Activated T-helper 1 cell treated with Interleukin-2 at 50 U/mL for 16 hours (primary cell): ENCODE measurements around the gene CELSR1.

Experiments used
- DNase-seq: peaks from one replicate; pipeline ENCODE4 v3.0.0-alpha.2; 2020; ENCODE audit warnings: low read depth

CELSR1 gene

DNA sequence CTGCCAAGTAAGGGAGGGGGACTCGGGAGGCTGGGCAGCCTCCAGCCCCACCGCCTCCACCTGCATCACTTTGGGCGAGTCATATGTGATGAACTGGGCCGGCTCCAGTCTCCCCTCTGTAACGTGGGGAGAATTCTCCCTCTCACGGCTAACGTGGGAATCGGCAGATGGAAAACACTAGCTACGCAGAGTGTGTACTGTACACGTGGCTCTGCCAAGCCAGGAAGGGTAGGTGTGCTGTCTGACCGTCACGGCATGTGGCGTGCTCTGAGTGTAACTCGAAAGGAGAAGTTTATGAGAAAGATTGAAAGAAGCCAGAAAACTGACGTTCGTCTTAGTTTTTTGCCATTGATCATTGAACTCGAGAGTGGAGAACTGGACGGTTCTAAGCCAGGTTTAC, 188.2 kb downstream of the CELSR1 start:
- no peak for DNase-seq

DNA sequence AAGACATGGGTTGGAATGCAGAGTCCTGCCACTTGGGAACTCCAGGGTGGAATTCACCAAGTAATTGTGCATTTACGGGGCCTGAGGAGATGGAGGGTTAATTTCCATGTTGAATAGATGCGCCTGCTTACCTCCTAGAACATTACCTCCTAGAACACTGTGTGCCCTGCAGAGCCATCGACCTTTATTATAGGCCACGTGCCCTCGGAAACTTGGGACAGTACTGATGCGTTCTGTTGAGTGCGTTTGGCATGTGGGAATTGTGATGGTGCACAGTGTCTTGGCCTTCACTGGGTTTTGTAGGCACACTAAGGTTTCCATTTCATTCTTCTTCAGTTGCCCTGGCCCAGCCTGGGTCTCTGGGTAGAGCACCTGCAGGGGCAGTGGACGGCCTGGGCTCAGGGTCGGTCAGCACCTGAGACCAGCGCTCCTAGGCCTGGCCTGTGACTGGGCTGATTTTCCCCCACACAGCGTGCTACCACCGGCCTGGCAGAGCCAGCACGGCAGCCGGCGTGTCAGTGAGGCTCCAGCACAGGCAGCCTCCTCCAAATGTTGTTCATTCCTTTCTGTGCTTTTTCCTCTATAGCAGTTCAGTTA, 189.2 kb downstream of the CELSR1 start:
- no peak for DNase-seq

DNA sequence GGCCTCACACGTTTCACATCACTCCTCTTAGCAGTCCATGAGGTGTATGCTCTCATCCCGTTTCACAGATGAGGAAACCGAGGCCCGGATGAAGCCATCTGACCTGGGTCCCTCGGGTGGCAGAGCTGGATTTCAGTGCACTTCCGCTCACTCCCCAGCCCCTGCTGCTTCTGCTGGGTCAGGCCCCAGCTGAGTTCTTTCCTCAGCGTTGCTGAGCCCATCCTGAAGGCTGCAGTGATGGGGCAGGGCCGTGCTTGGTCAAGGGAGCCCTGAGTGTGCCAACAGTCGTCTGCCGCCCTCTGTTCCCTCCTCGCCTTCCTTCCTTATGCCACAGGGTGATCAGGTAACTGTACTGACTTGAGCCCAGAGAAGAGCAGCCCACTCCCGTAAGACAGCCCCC, 189.8 kb downstream of the CELSR1 start:
- no peak for DNase-seq

DNA sequence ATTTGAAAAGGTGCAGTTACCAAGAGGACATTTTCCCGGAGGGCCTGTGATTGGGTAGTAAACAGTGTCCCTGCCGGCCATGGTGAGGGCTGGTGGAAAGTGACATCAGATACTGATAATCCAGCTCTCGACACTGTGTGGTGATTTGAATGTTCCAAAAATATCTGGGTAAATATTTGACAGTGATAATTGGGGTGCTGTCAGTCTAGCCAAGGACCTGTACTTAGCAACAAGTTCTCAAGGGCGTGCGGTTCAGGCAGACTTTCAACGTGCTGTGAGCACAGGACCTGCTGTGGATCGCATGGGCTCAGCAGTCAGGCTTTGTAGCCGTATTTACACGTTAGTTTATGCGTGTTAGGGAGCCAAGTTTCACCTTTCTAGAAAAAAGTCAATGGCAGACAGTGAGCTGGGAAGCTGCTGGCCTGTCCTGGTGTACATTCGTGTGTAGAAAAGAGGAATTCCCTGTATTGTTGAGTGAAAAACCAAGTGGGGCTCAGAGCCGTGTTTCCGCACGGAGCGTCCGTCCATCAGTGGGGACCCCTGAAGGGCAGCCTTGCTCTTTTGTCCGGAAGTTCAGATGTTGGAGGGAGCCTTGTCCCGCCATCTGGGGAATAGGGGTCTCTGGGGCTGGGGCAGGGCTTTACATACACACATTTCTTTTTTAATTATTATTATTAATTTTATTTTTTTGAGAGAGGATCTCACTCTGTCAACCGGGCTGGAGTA, 190.6 kb downstream of the CELSR1 start:
- DNase-seq: no peak

DNA sequence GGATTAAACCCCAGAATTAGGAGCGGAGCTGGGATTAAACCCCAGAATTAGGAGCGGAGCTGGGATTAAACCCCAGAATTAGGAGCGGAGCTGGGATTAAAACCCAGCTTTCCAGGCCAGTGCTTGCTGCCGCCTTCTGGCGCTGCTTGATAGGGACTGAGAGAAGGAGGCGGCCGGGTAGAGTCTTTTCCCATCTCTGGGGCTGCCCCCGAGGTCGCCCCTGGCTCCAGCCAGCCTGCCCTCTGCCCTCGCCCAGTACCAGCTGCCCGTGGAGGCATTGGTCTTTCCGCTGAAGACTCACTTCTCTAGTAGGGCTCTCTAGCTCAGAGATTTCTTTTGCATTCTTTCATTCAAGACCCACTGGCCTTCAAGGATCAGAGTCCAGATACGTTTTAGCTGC, 196.7 kb downstream of the CELSR1 start:
- no peak for DNase-seq

DNA sequence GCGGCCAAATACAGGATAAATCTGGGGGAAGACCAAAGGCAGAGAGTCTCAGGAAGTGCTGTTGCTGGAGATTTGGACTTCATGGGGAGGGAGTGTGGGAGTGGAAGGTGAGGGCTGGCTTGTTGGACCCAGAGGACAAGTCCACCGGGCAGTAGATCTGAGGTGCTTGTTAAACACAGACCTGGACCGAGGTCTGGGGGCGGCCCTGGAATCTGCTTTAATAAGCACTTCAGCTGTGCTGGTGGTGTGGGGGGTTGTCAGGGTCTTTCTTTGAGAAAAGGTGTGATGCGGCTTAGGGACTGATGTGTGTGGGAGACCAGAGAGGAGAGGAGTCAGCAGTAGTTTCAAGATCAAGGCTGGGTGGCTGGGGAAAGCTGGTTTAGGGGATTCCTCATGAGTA, 197.5 kb downstream of the CELSR1 start:
- DNase-seq: no peak

DNA sequence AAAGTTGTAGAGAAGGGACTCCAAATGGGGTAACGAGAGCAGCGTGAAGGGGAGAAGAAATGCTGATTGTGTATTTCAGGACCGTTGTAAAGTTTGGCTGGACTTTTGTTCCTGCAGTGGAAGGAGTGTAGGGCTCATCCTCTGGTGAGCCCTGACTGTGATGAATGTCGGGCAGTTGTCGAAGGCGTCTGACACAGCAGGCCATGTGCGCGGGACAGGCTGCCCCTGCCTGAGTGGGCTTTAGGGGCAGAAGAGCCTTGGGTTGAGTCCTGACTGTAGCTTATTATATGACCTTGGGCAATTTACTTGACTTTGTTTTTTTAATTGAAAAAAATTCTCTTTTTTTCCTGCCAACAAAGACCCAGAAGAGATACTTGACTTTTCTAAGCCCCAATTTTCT, 198.8 kb downstream of the CELSR1 start:
- no peak for DNase-seq

DNA sequence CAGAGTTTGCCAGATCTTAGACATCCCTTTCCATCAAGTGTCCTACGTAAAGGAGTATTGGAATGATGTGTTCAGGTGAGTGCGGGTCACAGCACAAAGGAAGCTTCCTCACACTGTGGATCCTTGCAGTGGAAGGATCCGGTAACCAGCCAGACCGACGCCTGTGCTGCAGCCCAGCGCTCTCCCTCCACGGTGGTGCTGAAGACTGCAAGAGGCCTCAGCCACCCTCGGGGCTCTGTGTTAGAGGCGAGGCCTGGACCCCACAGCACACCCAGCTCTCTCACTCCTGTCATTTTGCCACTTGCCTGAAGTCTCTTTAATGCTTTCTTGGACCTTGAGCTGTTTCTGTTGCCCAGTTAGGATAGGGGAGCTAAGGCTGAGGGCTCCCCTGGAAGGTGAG, 199.6 kb downstream of the CELSR1 start:
- DNase-seq: no peak

DNA sequence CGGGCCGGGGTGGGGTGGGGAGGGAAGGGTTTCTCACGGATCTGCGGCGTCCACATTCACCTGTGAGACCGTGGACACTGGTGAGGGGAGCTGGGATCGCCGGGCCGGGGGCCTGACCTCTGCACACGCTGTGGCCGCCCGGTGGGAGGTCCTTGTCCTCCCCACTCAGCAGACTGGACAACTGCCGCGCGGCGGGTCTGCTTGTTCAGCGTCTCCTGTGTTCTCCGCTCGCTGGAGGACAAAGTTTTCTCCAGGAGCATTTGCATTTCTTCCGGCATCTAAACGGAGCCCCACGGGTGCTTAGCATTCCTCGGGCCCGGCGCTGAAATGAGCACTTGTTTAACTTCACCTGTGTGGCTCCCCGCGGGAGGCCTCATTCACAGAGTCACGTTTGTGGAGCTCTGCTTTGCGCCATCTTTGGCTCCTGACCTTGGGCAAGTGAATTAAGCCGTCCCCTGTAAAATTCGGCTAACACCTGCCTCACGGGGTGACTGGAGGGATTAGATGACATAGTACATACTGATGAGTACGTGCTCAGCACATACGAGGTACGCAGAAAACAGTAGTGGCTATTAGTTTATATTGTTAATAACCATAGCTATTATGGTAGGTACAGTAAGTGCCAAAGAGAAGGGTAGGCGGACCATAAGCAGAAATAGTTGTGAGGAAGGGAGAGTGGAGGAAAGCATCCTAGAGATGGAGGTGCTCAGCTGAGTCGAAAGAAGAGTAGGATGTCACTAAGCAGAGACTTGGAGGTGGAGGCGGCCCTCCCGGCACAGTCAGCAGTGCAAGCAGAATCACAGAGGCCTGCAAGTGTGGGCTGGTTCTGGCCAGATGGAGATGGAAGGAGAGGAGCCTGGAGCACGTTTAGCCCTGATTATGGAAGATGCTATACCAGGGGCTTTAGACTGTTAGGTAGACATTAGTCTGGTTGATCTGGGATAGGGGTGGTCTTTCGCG, 201.0 kb downstream of the CELSR1 start:
- DNase-seq: no peak

DNA sequence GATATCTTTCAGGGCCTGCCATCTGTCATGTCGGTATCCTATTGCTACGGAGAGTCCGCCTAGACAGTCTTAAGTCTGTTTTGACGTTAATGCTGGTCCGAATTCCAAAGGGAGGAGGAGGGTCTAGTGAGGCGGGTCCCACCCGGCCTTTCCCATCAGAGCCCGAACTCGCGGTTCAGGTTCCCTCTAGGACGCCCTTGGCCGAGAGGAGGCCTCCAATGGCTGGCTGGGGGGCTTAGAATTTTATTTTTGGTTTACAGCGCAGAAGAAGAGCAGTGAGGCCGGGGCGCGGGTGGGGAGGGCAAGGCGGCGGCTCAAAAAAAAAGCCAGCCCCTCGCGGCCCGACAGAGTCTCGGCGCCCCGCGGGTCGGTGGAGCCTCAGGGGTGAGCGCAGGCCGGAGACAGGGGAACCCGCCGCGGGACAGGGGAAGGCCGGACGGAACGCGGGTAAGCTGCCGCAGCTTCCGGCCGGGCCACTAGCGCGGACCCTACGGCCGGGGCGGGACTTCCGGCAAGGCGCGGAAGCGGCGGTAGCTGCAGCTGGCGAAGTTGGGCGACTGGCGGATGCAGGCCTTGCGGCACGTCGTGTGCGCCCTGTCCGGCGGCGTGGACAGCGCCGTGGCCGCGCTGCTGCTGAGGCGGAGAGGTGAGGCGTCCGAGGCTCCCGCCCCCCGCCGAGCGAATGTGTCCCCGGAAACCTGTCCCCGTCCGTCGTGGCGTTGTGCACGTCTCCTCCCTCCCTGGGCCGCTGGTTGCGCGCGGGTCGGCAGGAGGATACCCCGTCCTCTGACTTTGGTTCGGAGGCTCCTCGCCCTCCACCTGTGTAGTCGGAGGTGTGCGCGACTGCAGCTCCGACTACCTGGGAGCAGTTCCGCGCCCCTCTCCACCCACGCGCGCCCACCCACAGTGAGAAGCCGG, 202.0 kb downstream of the CELSR1 start, which contains the start of gene TRMU:
TRMU (plus strand) TSS at position 514 of the 918 bp plus-strand sequence; CDS start at position 565, 51 bp downstream.
- DNase-seq: peak; percentile 64

DNA sequence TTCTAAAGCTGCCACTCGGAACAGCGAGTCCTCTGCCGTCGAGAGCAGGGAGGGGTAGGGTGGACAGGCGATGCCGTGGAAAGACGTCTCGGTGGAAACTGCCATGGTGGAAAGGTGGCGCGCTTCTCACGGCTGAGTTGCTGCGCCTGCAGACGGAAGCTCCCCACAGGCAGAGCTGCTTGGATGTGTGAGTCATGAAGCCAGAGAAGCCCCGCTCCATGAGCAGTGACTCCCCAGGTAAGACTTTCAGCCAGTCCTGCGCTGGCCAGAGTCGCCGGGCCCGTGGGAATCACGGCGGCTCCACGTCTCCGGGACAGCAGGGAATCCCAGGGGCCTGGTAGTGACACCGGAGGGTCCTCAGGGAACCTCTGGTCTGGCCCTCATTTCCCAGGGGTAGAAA, 205.9 kb downstream of the CELSR1 start:
- no peak for DNase-seq

DNA sequence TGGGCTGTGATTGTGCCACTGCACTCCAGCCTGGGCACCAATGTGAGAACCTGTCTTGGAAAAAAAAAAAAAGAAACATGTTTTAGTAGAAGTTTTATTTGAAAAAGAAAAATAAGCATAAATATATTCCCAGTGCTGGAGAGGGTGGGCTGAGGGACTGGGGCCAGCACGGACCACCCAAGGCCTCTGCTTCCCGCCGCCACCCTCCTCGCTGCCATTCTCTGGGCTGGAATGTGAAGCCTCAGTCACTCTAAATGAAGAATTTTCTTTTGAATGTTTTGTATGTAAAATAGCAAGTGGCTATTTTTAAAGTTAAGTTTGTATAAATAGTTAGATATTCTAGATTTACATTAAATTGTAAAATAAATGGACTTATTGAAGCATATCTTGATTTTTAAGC, 207.0 kb downstream of the CELSR1 start:
- DNase-seq: no peak

DNA sequence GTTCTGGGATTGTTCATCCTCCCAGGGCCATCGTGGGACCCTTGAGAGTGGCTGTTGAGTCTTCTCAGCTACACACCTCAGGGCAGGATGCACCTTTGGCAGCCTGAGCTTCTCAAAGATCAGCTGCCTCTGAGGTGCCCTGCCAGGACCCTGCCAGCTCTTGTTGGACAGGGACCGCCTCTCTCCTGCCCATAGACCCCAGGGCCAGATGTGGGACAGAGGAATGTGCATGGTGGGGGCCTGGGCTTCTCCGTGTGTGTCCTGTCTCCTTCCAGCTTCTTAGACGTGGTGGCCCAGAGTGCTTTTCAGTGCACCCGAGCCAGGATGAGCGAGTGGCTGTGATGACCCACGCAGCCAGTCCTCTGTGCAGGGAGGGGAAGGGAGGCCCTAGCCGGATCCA, 207.8 kb downstream of the CELSR1 start:
- DNase-seq: no peak

DNA sequence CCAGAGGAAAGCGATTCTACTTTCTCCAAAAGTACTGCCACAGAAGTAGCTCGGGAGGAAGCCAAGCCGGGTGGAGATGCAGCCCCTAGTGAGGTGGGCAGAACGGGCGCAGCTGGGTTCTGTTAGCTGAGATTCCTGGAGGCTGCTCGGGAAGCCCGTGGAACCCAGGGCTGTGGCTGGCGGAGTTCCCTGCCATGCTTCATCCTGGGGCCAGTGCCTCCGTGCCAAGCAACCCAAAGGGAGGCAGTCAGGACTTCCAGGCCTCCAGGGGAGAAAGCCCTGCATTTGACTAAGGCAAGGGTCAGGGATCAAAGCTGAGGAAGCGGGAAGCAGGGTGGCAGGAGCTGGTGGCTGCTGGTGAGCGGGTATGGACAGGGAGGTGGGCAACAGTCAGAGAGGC, 208.6 kb downstream of the CELSR1 start:
- DNase-seq: no peak

DNA sequence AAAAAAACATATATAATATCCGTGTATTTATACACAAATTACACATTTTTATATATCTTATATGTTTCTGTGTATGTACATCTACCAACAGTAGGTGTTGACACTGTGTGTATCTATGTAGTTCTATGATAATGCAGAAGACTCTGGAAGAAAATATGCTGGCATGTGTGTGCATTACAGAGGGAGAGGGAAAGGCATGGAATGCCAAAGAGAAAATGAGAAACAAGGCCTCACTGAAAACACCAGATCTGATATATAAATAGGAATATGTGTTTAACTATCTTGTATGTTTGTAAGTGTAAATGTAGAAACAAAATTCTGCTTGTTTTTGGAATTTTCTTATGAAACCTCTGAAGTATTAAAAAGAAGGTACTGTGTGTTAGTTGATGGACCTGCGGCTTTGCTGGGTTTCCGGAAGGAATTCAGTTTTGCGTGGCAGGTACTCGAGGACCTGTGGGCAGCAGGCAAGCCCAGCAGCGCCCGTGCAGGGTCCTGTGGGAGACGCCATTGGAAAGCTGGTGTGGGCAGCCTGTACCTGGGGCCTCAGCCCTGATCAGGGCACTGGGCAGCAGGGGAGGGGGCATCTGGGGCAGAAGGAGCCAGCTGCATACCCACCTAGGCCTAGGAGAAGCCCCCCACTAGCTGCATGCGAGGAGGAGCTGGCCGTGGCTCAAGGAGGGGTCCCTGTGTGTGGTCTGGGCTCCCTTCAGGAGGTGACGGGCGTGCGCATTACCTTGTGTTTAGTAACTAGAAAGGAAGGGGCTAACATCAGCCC, 209.5 kb downstream of the CELSR1 start:
- no peak for DNase-seq

DNA sequence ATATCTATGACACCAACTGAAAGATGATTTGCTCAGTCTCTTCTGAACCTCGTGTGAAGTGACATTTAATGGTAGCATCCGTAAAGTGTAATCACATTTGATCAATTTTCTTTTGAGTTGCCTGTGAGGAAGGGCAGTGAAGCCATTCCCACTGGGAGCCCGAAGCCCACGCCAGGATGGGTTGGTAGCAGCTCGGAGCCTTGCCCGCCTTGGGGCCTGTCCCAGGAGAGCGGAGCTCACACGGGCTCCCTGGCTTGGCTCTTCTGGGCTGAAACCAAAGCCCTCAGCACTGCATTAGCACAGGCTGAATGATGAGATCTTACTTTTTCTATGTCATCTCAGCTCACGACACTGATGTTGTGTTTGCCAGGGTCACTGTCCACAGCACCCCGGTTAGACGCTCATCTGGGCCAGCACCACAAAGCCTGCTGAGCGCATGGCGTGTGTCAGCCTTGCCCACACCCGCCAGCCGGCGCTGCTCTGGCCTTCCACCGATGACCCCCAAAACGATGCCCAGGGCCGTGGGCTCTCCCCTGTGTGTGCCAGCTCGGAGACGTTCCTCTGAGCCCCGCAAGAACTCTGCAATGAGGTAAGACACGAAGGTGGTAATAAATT, 211.2 kb downstream of the CELSR1 start:
- DNase-seq: no peak

DNA sequence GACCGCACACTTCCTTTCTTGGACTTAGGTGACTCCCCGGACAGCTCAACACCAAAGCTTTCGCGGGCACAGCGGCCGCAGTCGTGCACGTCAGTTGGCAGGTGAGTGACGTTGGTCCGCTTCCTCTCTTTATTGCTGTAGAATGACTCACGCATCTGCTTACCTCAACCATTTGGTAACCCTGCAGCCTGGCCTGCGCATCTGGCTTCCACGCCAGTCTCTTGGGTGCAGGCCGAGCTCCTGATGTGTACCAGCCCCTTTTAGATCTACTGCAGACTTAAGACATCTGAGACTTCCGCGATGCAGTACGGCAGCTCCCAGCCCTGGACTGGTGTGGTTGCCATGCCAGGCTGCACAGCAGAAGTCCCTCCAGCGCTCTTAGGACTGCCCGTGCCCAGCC, 214.3 kb downstream of the CELSR1 start:
- DNase-seq: no peak

DNA sequence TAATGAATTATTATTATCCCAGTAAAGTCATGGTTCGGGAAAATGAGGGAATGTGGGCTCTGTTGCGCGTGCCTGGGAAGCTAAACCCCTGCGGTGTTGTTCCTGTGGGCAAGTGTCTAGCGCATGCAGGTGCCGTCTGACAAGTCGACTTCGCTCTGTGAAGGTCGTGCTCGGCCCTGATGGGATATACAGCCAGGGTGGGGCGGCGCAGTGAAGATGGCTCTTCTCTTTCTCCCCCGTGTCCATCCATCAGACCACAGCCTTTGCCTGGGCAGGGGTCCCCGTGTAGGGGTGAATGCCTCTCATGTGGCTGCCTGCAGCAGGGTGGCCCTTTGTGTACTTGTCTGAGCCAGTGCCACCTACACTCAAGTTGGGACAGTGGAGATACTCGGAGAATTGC, 214.7 kb downstream of the CELSR1 start:
- DNase-seq: no peak

DNA sequence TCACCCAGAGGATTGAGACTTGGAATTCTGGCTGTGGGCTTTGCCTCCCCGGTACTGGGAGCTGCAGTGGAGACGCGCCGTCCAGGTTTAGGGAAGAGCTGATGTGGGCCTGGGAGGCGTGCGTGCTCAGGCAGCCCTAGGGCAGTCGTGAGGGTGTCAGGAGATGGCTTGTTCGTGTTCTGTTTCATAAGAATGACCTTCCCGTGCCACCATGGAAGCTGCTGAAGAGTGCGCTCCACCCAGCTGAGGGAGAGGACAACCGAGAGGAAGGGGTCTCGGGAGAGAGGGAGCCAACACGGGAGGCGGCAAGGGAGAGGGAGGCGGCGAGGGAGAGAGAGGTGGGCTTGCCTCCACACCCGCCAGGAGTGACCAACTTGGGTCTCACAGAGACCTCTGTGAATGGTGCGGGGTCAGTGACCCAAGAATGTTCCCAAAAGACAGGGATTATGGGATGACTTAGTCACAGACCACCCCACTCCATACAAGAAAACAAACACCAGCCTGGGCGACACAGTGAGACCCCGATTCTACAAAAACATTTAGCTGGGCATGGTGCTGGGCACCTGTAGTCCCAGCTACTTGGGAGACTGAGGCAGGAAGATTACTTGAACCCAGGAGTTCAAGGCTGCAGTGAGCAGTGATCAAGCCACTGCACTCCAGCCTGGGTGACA, 216.6 kb downstream of the CELSR1 start:
- no peak for DNase-seq

DNA sequence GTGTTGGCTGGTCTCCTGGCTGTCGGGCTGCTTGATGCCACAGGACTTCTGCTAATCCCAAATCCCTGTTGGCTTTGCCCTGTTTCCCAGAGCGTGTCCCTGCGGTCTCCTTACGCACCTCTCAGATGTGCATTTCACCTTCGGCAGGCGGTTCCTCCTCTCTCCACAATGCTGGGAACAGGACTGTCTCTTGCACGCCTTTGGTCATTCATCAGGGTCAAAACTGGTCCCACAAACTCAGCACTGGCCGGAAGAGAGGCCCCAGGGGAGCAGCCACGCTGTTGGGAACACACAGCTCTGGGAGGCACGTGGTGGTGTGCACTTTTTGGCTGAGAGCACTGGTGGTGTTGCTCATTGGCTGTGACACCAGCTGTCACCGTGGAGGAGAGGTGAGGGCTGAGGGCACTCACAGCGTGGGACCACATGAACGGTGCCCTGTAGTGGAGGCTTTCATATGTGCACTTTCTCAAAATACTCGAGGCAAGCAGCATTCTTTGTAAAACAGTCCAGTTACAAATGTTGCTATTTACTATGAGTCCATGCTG, 217.2 kb downstream of the CELSR1 start:
- DNase-seq: no peak
